ENCODE measurements around the gene CDK5. TPM values are rescaled to one million over a fixed set of nuclear protein-coding genes. Genes with fewer than 3 reads are reported as not detected.
A peak's percentile ranks its signal among the peaks of the same experiment; 100 is the strongest.

The CDK5 gene
- total RNA-seq, 2 experiments from 2014 or later = 10.0 to 10.1 TPM

GRCh38 chr7:151077705-151078232 is 20.1 kb upstream of the CDK5 start:
- peak overlapping the region; percentile 35 for H3K27ac Mint-ChIP-seq

GRCh38 chr7:151076863-151077704 is 19.4 kb upstream of the CDK5 start:
- Mint-ChIP-seq H3K4me3 (no peak overlapping the region), H3K36me3 (ENCODE audit: low read depth) (peaks cover 10% of the 10 kb centered on the region), H3K9me3 (no peaks in the 10 kb centered on the region), H3K4me1 (ENCODE audit: low read depth) (peaks cover 23% of the 10 kb centered on the region), H3K27me3 (ENCODE audit: low read depth) (no peaks in the 10 kb centered on the region), H3K27ac (no peak overlapping the region)
- no peak for DNase-seq
- CTCF ChIA-PET = interaction anchor here (0.8 kb wide), 1 partner anchor 37 kb away, joined by 3 read pairs; no protein-coding TSS in a partner anchor
- intact Hi-C loops (cut with micrococcal nuclease) = no loop called here

More at GRCh38 chr7:151077705-151078232, 20.1 kb upstream of the CDK5 start:
- intact Hi-C loops (cut with micrococcal nuclease) = no loop called here
- peak overlapping the region; percentile 47 for H3K4me3 Mint-ChIP-seq
- H3K4me1 Mint-ChIP-seq (ENCODE audit: low read depth) = peaks cover 28% of the 10 kb centered on the region
- peaks cover 10% of the 10 kb centered on the region for H3K36me3 Mint-ChIP-seq (ENCODE audit: low read depth)
- no peaks in the 10 kb centered on the region for H3K27me3 Mint-ChIP-seq (ENCODE audit: low read depth)
- H3K9me3 Mint-ChIP-seq = no peaks in the 10 kb centered on the region
- CTCF ChIA-PET = interaction anchor here (0.7 to 0.9 kb wide), 2 partner anchors 13 to 91 kb away, joined by 3 read pairs; no protein-coding TSS in a partner anchor
- no peak for DNase-seq

- intact Hi-C loops (cut with micrococcal nuclease) = no loop called here
- CTCF ChIA-PET = interaction anchor here (1.0 kb wide), 1 partner anchor 34 kb away, joined by 3 read pairs; no protein-coding TSS in a partner anchor
- Mint-ChIP-seq H3K4me1 (ENCODE audit: low read depth) (peaks cover 18% of the 10 kb centered on the region), H3K27ac (no peak overlapping the region), H3K4me3 (no peak overlapping the region), H3K27me3 (ENCODE audit: low read depth) (no peaks in the 10 kb centered on the region), H3K9me3 (no peaks in the 10 kb centered on the region), H3K36me3 (ENCODE audit: low read depth) (peaks cover 9% of the 10 kb centered on the region)
- DNase-seq = no peak
Observed at GRCh38 chr7:151075978-151076426, 18.3 kb upstream of the CDK5 start.

- no peaks in the 10 kb centered on the region for H3K27me3 Mint-ChIP-seq (ENCODE audit: low read depth)
- H3K9me3 Mint-ChIP-seq = no peaks in the 10 kb centered on the region
- H3K27ac Mint-ChIP-seq = no peak overlapping the region
- H3K4me1 Mint-ChIP-seq (ENCODE audit: low read depth) = peaks cover 18% of the 10 kb centered on the region
- DNase-seq = no peak
- H3K4me3 Mint-ChIP-seq = no peak overlapping the region
- intact Hi-C loops (cut with micrococcal nuclease) = no loop called here
- CTCF ChIA-PET = interaction anchor here (1.0 kb wide), 1 partner anchor 34 kb away, joined by 3 read pairs; no protein-coding TSS in a partner anchor
- H3K36me3 Mint-ChIP-seq (ENCODE audit: low read depth) = peaks cover 10% of the 10 kb centered on the region
Observed at GRCh38 chr7:151075662-151075971, 17.9 kb upstream of the CDK5 start.

- H3K4me3 Mint-ChIP-seq = no peak overlapping the region
- peaks cover 18% of the 10 kb centered on the region for H3K4me1 Mint-ChIP-seq (ENCODE audit: low read depth)
- H3K36me3 Mint-ChIP-seq (ENCODE audit: low read depth) = peaks cover 11% of the 10 kb centered on the region
- no peak for DNase-seq
- H3K27ac Mint-ChIP-seq = no peak overlapping the region
- no peaks in the 10 kb centered on the region for H3K27me3 Mint-ChIP-seq (ENCODE audit: low read depth)
- CTCF ChIA-PET = no interaction called here
- intact Hi-C loops (cut with micrococcal nuclease) = no loop called here
- H3K9me3 Mint-ChIP-seq = no peaks in the 10 kb centered on the region
Observed at GRCh38 chr7:151074817-151075661, 17.3 kb upstream of the CDK5 start.

- CTCF ChIA-PET = interaction anchor here (2.2 kb wide), 1 partner anchor 14 kb away, joined by 9 read pairs; no protein-coding TSS in a partner anchor
- peaks cover 7% of the 10 kb centered on the region for H3K36me3 Mint-ChIP-seq (ENCODE audit: low read depth)
- no peak overlapping the region for H3K27ac Mint-ChIP-seq
- no peaks in the 10 kb centered on the region for H3K27me3 Mint-ChIP-seq (ENCODE audit: low read depth)
- intact Hi-C loops (cut with micrococcal nuclease) = no loop called here
- H3K4me3 Mint-ChIP-seq = no peak overlapping the region
- H3K4me1 Mint-ChIP-seq (ENCODE audit: low read depth) = peaks cover 8% of the 10 kb centered on the region
- H3K9me3 Mint-ChIP-seq = no peaks in the 10 kb centered on the region
- no peak for DNase-seq
Observed at GRCh38 chr7:151073990-151074389, 16.3 kb upstream of the CDK5 start.

GRCh38 chr7:151071032-151071866 is 13.6 kb upstream of the CDK5 start:
- CTCF ChIA-PET = no interaction called here
- no peaks in the 10 kb centered on the region for H3K27me3 Mint-ChIP-seq (ENCODE audit: low read depth)
- no peak for DNase-seq
- no peak overlapping the region for H3K27ac Mint-ChIP-seq
- H3K4me1 Mint-ChIP-seq (ENCODE audit: low read depth) = no peaks in the 10 kb centered on the region
- intact Hi-C loops (cut with micrococcal nuclease) = no loop called here
- H3K36me3 Mint-ChIP-seq (ENCODE audit: low read depth) = peaks cover 9% of the 10 kb centered on the region
- H3K4me3 Mint-ChIP-seq = no peak overlapping the region
- no peaks in the 10 kb centered on the region for H3K9me3 Mint-ChIP-seq

GRCh38 chr7:151070574-151070960 is 12.9 kb upstream of the CDK5 start:
- H3K27me3 Mint-ChIP-seq (ENCODE audit: low read depth) = no peaks in the 10 kb centered on the region
- no peaks in the 10 kb centered on the region for H3K4me1 Mint-ChIP-seq (ENCODE audit: low read depth)
- H3K9me3 Mint-ChIP-seq = no peaks in the 10 kb centered on the region
- DNase-seq = no peak
- peaks cover 9% of the 10 kb centered on the region for H3K36me3 Mint-ChIP-seq (ENCODE audit: low read depth)
- no peak overlapping the region for H3K27ac Mint-ChIP-seq
- intact Hi-C loops (cut with micrococcal nuclease) = no loop called here
- CTCF ChIA-PET = no interaction called here
- no peak overlapping the region for H3K4me3 Mint-ChIP-seq

GRCh38 chr7:151069841-151070573 is 12.3 kb upstream of the CDK5 start:
- CTCF ChIA-PET = no interaction called here
- no peaks in the 10 kb centered on the region for H3K27me3 Mint-ChIP-seq (ENCODE audit: low read depth)
- H3K36me3 Mint-ChIP-seq (ENCODE audit: low read depth) = peaks cover 11% of the 10 kb centered on the region

GRCh38 chr7:151068069-151068773 is 10.5 kb upstream of the CDK5 start:
- Mint-ChIP-seq H3K9me3 (no peaks in the 10 kb centered on the region), H3K36me3 (ENCODE audit: low read depth) (peaks cover 9% of the 10 kb centered on the region), H3K27me3 (ENCODE audit: low read depth) (no peaks in the 10 kb centered on the region), H3K27ac (no peak overlapping the region), H3K4me1 (ENCODE audit: low read depth) (no peaks in the 10 kb centered on the region), H3K4me3 (no peak overlapping the region)
- intact Hi-C loops (cut with micrococcal nuclease) = no loop called here
- DNase-seq = no peak
- CTCF ChIA-PET = interaction anchor here (0.6 to 1.6 kb wide), 2 partner anchors 26 to 995 kb away, joined by 3 read pairs; no protein-coding TSS in a partner anchor

More at GRCh38 chr7:151069841-151070573, 12.3 kb upstream of the CDK5 start:
- DNase-seq = no peak
- Mint-ChIP-seq H3K27ac (no peak overlapping the region), H3K4me1 (ENCODE audit: low read depth) (no peaks in the 10 kb centered on the region), H3K4me3 (no peak overlapping the region), H3K9me3 (no peaks in the 10 kb centered on the region)
- intact Hi-C loops (cut with micrococcal nuclease) = no loop called here
